CD14-positive monocyte (primary cell): ENCODE data around the gene ADM2. TPM values are rescaled to one million over a fixed set of nuclear protein-coding genes. Genes with fewer than 3 reads are reported as not detected.

Experiments used
- DNase-seq, 3 donors: peaks; one replicate each; pipeline ENCODE4 v3.0.0-alpha.2; 2011 to 2022
- H2AFZ ChIP-seq: 2 replicates; pipeline ENCODE4 v1.6.0; 2012; ENCODE audit warnings: mild to moderate bottlenecking, low read depth, low read length, inconsistent platforms; ENCODE audit not compliant: insufficient read depth, poor library complexity, severe bottlenecking
- H3K27ac ChIP-seq, 2 donors: 1 replicate in 1 of 2; 2 replicates in 1 of 2; pipeline ENCODE4 v1.5.1; 2012 to 2013; ENCODE audit warnings: low read length in 2 of 2, control low read depth in 1 of 2, inconsistent platforms in 1 of 2, low read depth in 1 of 2, mild to moderate bottlenecking in 1 of 2
- H3K27me3 ChIP-seq, 2 donors: one replicate each; pipeline versions ENCODE4 v1.6.0 to v1.6.1; 2011 to 2013; ENCODE audit warnings: low read length in 2 of 2; ENCODE audit not compliant: control insufficient read depth in 2 of 2, insufficient read depth in 2 of 2
- H3K36me3 ChIP-seq, 2 donors: replicated peaks in 1 of 2; 1 replicate in 1 of 2; 2 replicates in 1 of 2; pipeline versions ENCODE4 v1.5.1 to v1.6.1; 2012 to 2013; ENCODE audit warnings: low read length in 2 of 2, control low read depth in 1 of 2, inconsistent platforms in 1 of 2, mild to moderate bottlenecking in 1 of 2; ENCODE audit not compliant: insufficient read depth in 2 of 2, control insufficient read depth in 1 of 2
- H3K4me1 ChIP-seq, 2 donors: 1 replicate in 1 of 2; 2 replicates in 1 of 2; pipeline versions ENCODE4 v1.5.1 to v1.6.1; 2012 to 2013; ENCODE audit warnings: low read length in 2 of 2, control low read depth in 1 of 2, inconsistent platforms in 1 of 2, mild to moderate bottlenecking in 1 of 2, moderate library complexity in 1 of 2; ENCODE audit not compliant: insufficient read depth in 2 of 2, control insufficient read depth in 1 of 2
- H3K4me2 ChIP-seq: replicated peaks from 2 replicates; pipeline ENCODE3; 2012; ENCODE audit warnings: low read length, moderate library complexity, mild to moderate bottlenecking; ENCODE audit not compliant: poor library complexity, severe bottlenecking; ENCODE audit errors: extremely low read depth
- H3K4me3 ChIP-seq, 3 experiments: fragments of 200-600 bp in 1 of 3; sonication (generic) in 1 of 3; replicated peaks in 1 of 3; 1 replicate in 2 of 3; 2 replicates in 1 of 3; pipeline ENCODE4 v1.5.1; 2011 to 2013; ENCODE audit warnings: low read length in 3 of 3, mild to moderate bottlenecking in 3 of 3, control low read depth in 2 of 3, low read depth in 2 of 3, inconsistent platforms in 1 of 3, moderate library complexity in 1 of 3
- H3K79me2 ChIP-seq: 2 replicates; pipeline ENCODE4 v1.6.0; 2012; ENCODE audit warnings: mild to moderate bottlenecking, control low read depth, inconsistent platforms, low read length, moderate library complexity; ENCODE audit not compliant: insufficient read depth
- H3K9ac ChIP-seq: 2 replicates; pipeline ENCODE4 v1.6.0; 2017; ENCODE audit warnings: low read length, mild to moderate bottlenecking; ENCODE audit not compliant: insufficient read depth, poor library complexity, severe bottlenecking
- H3K9me3 ChIP-seq, 2 donors: replicated peaks in 1 of 2; 1 replicate in 1 of 2; 2 replicates in 1 of 2; pipeline versions ENCODE4 v1.5.1 to v1.6.1; 2012 to 2013; ENCODE audit warnings: low read length in 2 of 2, control low read depth in 1 of 2; ENCODE audit not compliant: control insufficient read depth in 1 of 2, insufficient read depth in 1 of 2
- H4K20me1 ChIP-seq: 2 replicates; pipeline ENCODE4 v1.6.0; 2012; ENCODE audit warnings: mild to moderate bottlenecking, low read length, control low read depth, moderate library complexity; ENCODE audit not compliant: insufficient read depth
- H3K27ac Mint-ChIP-seq, 7 donors: one replicate each; pipeline ENCODE4 v1.8.0; 2020; ENCODE audit warnings: mild to moderate bottlenecking in 7 of 7, mixed read lengths in 7 of 7, moderate library complexity in 6 of 7, inconsistent platforms in 2 of 7
- H3K27me3 Mint-ChIP-seq, 3 donors: one replicate each; pipeline ENCODE4 v1.8.0; 2021 to 2022; ENCODE audit warnings: low read depth in 3 of 3, mild to moderate bottlenecking in 3 of 3, mixed read lengths in 3 of 3, moderate library complexity in 3 of 3, inconsistent platforms in 1 of 3
- H3K36me3 Mint-ChIP-seq, 2 donors: one replicate each; pipeline ENCODE4 v1.8.0; 2020; ENCODE audit warnings: mixed read lengths in 2 of 2, inconsistent platforms in 1 of 2, mild to moderate bottlenecking in 1 of 2
- H3K4me1 Mint-ChIP-seq: one replicate; pipeline ENCODE4 v1.8.0; 2020; ENCODE audit warnings: mild to moderate bottlenecking, mixed read lengths
- H3K4me3 Mint-ChIP-seq, 2 donors: one replicate each; pipeline ENCODE4 v1.8.0; 2020; ENCODE audit warnings: mild to moderate bottlenecking in 2 of 2, mixed read lengths in 2 of 2, moderate library complexity in 1 of 2
- H3K9me3 Mint-ChIP-seq, 7 donors: one replicate each; pipeline ENCODE4 v1.8.0; 2020 to 2022; ENCODE audit warnings: mixed read lengths in 7 of 7, mild to moderate bottlenecking in 6 of 7, moderate library complexity in 6 of 7, inconsistent platforms in 2 of 7
- WGBS: methylation state at CpG from one replicate; pipeline ENCODE4 v1.1.5; 2013; ENCODE audit warnings: missing lambda C conversion rate; ENCODE audit not compliant: insufficient coverage; 5-methylcytosine and 5-hydroxymethylcytosine counted together
- intact Hi-C, 2 donors: fragments of 100-400 bp; cut with micrococcal nuclease; formaldehyde crosslinking; loops; one replicate each; pipeline versions ENCODE4 v1.15.0 to v1.15.1; 2023
- polyA plus RNA-seq, 3 donors: library from polyadenylated mRNA; depleted of rRNA in 1 of 3; unstranded in 2 of 3; stranded (reverse) in 1 of 3; fragments of 300-500 nt in 2 of 3; fragments of >200 nt in 1 of 3; fragmentation: Illumina TruSeq in 2 of 3; gene quantifications; 1 replicate in 2 of 3; 2 replicates in 1 of 3; pipeline ENCODE4 v1.2.3, GENCODE V29; 2012 to 2021
- TF ChIP-seq, protein P1 (sequence below): fragments of 200-600 bp; IDR thresholded peaks from one replicate; pipeline ENCODE4 v1.8.0; 2022; ENCODE audit warnings: antibody characterized with exemption, mild to moderate bottlenecking

ADM2 gene
- polyA plus RNA-seq, 3 donors: 0.05 TPM; not detected in 2

GRCh38 chr22:50460938-50461337, 20.4 kb upstream of the ADM2 start:
- 96% methylated on average over 17 of the region's 17 CpGs for whole genome bisulfite sequencing
- Mint-ChIP-seq H3K4me3 (no peak overlapping the region), H3K27me3 (peaks cover 0 to 2% (median 0%) of the 10 kb centered on the region in 3 donors), H3K27ac (no peak overlapping the region), H3K9me3 (peaks cover 0 to 3% (median 0%) of the 10 kb centered on the region in 7 donors), H3K4me1 (no peaks in the 10 kb centered on the region), H3K36me3 (peaks cover 75 to 94% of the 10 kb centered on the region in 2 donors)
- TF ChIP-seq, protein P1, sequence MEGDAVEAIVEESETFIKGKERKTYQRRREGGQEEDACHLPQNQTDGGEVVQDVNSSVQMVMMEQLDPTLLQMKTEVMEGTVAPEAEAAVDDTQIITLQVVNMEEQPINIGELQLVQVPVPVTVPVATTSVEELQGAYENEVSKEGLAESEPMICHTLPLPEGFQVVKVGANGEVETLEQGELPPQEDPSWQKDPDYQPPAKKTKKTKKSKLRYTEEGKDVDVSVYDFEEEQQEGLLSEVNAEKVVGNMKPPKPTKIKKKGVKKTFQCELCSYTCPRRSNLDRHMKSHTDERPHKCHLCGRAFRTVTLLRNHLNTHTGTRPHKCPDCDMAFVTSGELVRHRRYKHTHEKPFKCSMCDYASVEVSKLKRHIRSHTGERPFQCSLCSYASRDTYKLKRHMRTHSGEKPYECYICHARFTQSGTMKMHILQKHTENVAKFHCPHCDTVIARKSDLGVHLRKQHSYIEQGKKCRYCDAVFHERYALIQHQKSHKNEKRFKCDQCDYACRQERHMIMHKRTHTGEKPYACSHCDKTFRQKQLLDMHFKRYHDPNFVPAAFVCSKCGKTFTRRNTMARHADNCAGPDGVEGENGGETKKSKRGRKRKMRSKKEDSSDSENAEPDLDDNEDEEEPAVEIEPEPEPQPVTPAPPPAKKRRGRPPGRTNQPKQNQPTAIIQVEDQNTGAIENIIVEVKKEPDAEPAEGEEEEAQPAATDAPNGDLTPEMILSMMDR: no peak
- no peak overlapping the region for H3K4me2 ChIP-seq
- no peaks in the 10 kb centered on the region for H3K79me2 ChIP-seq
- no peak overlapping the region for H3K9ac ChIP-seq
- peaks cover 13% of the 10 kb centered on the region for H4K20me1 ChIP-seq
- H2AFZ ChIP-seq: no peak overlapping the region
- peaks cover 94 to 98% of the 10 kb centered on the region in 2 donors for H3K36me3 ChIP-seq
- H3K9me3 ChIP-seq: no peaks in the 10 kb centered on the region
- no peak overlapping the region for H3K4me3 ChIP-seq
- H3K27me3 ChIP-seq: no peaks in the 10 kb centered on the region
- no peak overlapping the region for H3K27ac ChIP-seq
- DNase-seq: no peak
- intact Hi-C loops: no loop called here
- no peaks in the 10 kb centered on the region for H3K4me1 ChIP-seq

DNA sequence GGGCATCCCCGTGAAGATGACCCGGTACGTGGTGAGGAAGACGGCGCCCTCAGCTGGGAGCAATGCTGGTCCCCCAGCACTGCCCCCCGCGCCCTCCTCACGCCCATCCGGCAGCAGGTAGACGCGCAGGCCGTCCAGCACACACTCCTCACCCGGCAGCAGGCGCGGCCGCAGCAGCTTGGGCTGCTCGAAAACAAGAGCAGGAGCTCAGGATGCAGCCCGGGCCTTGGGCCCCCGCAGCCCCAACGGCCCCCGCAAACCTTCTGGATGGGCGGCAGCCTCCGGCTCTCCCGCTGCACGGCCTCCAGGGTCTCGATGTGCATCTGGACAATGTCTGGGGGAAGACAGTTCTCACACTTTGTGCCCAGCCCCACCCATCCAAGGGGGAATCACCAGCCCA, 19.8 kb upstream of the ADM2 start:
- TF ChIP-seq, protein P1: no peak
- no peak for DNase-seq
- H3K4me3 ChIP-seq: no peak overlapping the region
- peaks cover 0 to 2% (median 0%) of the 10 kb centered on the region in 3 donors for H3K27me3 Mint-ChIP-seq
- intact Hi-C loops: no loop called here
- no peaks in the 10 kb centered on the region for H3K27me3 ChIP-seq
- H2AFZ ChIP-seq: no peak overlapping the region
- 99% methylated on average over 26 of the region's 26 CpGs for WGBS
- no peak overlapping the region for H3K27ac Mint-ChIP-seq
- H3K36me3 ChIP-seq: peaks cover 96 to 100% of the 10 kb centered on the region in 2 donors
- no peaks in the 10 kb centered on the region for H3K4me1 Mint-ChIP-seq
- H3K4me1 ChIP-seq: no peaks in the 10 kb centered on the region
- no peak overlapping the region for H3K9ac ChIP-seq
- peaks cover 78 to 97% of the 10 kb centered on the region in 2 donors for H3K36me3 Mint-ChIP-seq
- no peak overlapping the region for H3K27ac ChIP-seq
- no peaks in the 10 kb centered on the region for H3K79me2 ChIP-seq
- H3K9me3 Mint-ChIP-seq: peaks cover 0 to 3% (median 0%) of the 10 kb centered on the region in 7 donors
- H4K20me1 ChIP-seq: peaks cover 13% of the 10 kb centered on the region
- no peak overlapping the region for H3K4me3 Mint-ChIP-seq
- H3K4me2 ChIP-seq: no peak overlapping the region
- no peaks in the 10 kb centered on the region for H3K9me3 ChIP-seq
